Measurements from ENCODE around the gene IRF1.
"Not testable (repeated sequence)": the region's sequence is repeated elsewhere in the genome, so short reads cannot be mapped to it uniquely, and the experiment has no call there.

IRF1 gene, protein sequence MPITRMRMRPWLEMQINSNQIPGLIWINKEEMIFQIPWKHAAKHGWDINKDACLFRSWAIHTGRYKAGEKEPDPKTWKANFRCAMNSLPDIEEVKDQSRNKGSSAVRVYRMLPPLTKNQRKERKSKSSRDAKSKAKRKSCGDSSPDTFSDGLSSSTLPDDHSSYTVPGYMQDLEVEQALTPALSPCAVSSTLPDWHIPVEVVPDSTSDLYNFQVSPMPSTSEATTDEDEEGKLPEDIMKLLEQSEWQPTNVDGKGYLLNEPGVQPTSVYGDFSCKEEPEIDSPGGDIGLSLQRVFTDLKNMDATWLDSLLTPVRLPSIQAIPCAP

GRCh38 chr5:132490484-132491367, at the start of gene IRF1:
Gene IRF1 (minus strand): TSS chr5:132490773. CDS start chr5:132489478, 1,295 bp downstream.
- DNase-seq = peak; percentile 94

GRCh38 chr5:132540149-132540548, 49.6 kb upstream of the IRF1 start:
- DNase-seq = no peak

GRCh38 chr5:132539716-132540115, 49.1 kb upstream of the IRF1 start:
- DNase-seq = no peak

GRCh38 chr5:132530946-132531345, 40.4 kb upstream of the IRF1 start:
- DNase-seq = no peak

- DNase-seq = no peak
Observed at GRCh38 chr5:132528866-132529634, 38.5 kb upstream of the IRF1 start.

DNA sequence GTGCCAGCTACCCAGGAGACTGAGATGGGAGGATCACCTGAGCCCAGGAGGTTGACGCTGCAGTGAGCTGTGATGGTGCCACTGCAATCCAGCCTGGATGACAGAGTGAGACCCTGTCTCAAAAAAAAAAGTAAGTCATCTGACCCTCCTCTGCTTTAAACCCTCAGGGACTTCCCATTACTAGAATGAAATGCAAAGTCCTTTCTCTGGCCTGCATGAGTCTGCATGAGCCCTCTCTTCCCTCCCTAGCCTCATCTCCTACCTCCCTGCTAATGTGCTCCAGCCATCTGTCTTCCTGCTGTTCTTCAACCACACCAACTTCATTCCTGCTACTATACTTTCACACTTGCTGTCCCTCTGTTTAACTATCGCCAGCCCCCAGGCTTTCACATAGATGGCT, 37.4 kb upstream of the IRF1 start:
- DNase-seq = no peak

- DNase-seq = no peak
Observed at GRCh38 chr5:132526974-132527564, 36.5 kb upstream of the IRF1 start.

DNA sequence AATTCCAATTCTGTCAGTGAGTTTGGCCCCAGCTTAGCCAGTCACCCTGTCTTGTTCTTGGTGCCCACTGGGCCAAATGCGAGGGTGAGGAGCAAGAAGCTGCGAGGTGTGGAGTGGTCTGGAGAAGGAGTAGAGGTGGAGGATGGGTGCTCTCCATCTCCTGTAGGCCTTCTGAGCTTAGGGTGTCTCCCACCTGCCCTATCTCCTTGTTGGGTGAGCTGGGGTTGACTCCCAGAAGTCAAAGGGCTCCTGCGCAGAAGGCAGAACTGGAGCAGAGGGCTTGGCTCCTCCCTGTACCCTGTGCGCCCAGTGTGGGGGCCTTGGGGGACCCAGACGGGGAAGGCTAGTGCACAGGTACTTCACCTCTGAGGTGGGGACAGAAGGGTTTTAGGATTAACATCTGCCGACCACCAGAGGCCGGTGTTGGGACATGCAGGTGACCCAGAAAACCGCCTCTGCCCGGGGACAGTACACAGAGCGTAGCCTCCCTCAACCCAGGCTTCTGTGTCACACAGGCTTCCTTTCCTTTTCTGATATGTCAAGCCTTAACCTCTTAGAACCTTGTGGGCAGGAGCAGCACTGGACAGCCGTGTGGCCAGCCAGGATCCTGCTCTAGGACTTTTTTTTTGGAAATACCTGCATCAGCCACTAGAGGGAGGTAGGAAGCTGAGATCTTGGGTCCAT, 35.9 kb upstream of the IRF1 start:
- peak; percentile 86 for DNase-seq

GRCh38 chr5:132525299-132525724, 34.7 kb upstream of the IRF1 start:
- no peak for DNase-seq

GRCh38 chr5:132524877-132525276, 34.3 kb upstream of the IRF1 start:
- DNase-seq = not testable (repeated sequence)

DNA sequence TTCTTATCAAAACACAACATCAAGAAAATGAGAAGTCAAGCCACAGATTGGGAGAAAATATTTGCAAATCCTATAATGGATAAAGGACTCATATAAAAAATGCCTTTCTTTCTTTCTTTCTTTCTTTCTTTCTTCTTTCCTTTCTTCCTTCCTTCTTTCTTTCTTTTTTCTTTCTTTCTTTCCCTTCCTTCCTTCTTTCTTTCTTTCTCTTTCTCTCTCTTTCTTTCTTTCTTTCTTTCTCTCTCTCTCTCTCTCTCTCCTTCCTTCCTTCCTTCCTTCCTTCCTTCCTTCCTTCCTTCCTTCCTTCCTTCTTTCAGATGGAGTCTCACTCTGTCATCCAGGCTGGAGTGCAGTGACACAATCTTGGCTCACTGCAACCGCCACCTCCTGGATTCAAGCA, 31.5 kb upstream of the IRF1 start:
- not testable (repeated sequence) for DNase-seq

- not testable (repeated sequence) for DNase-seq
Observed at GRCh38 chr5:132513618-132514336, 23.2 kb upstream of the IRF1 start.

DNA sequence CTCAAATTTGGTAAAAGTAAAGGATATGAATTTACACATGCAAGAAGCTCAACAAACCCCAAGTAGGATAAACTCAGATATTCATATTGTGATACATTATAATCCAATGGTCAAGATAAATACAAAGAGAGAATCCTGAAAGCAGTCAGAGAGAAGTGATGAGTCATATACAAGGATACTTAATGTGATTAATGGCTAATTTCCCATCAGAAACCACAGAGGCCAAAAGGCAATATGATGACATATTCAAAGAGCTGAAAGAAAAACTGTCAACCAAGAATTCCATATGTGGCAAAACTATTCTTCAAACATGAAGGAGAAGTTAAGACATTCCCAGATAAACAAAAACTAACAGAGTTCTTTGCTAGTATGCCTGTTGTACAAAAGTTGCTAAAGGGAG, 19.5 kb upstream of the IRF1 start:
- no peak for DNase-seq

DNA sequence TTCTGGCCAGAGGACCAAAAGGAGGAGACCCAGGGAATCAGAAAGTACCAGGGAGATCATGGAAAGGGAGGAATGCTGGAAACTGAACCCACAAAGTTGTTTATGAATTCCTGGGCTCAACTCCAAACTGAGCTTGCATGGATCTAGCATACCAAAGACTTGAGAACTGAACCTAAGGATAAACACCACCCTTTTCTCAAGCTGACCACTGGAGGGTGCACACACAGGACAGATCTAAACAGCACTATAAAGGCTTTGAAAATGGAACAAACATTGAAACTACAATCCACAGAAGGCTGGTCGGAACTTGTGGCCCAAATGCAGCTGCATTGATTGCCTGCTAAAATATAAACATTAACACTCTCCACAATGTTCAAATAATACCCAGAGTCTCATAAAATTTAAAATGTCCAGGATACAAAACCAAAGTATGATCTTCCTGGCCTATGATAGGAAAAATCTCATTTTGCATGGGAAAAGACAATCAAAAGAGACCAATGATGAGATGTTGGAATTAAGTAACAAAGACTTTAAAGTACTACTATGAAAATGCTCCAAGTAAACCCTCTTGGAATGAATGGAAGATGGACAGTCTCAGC, 15.6 kb upstream of the IRF1 start:
- DNase-seq = no peak

GRCh38 chr5:132505641-132506040, 15.1 kb upstream of the IRF1 start:
- no peak for DNase-seq

GRCh38 chr5:132504746-132505145, 14.2 kb upstream of the IRF1 start:
- no peak for DNase-seq

- DNase-seq = no peak
Observed at GRCh38 chr5:132503244-132503643, 12.7 kb upstream of the IRF1 start.

- no peak for DNase-seq
Observed at GRCh38 chr5:132501961-132502931, 11.7 kb upstream of the IRF1 start.

DNA sequence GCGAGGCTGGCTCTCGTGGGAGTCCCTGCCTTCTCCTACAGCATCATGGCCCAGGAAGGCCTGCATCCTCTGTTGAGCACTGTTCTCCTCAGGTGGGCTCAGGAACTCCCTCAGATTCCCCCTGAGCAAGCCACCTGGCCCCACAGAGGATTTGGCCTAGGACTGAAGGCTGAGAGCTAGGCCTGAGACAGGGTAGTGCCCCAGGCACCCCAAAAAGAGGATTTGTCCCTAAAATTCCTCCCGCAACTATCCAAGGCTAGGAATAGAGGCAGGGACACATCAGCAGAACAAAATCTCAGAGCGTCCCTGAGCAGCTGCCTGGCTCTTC, 11.0 kb upstream of the IRF1 start:
- no peak for DNase-seq

Measured in retina (tissue), 1 donor.